ENCODE measurements around the gene THBS4. TPM values are rescaled to one million over a fixed set of nuclear protein-coding genes. Genes with fewer than 3 reads are reported as not detected.

The THBS4 gene
- total and polyA plus RNA-seq, 9 of the 15 experiments (the other 6 are each of a cell fraction or from before 2014, with no cell fraction given): 0.07 to 0.08 TPM; not detected in 7

DNA sequence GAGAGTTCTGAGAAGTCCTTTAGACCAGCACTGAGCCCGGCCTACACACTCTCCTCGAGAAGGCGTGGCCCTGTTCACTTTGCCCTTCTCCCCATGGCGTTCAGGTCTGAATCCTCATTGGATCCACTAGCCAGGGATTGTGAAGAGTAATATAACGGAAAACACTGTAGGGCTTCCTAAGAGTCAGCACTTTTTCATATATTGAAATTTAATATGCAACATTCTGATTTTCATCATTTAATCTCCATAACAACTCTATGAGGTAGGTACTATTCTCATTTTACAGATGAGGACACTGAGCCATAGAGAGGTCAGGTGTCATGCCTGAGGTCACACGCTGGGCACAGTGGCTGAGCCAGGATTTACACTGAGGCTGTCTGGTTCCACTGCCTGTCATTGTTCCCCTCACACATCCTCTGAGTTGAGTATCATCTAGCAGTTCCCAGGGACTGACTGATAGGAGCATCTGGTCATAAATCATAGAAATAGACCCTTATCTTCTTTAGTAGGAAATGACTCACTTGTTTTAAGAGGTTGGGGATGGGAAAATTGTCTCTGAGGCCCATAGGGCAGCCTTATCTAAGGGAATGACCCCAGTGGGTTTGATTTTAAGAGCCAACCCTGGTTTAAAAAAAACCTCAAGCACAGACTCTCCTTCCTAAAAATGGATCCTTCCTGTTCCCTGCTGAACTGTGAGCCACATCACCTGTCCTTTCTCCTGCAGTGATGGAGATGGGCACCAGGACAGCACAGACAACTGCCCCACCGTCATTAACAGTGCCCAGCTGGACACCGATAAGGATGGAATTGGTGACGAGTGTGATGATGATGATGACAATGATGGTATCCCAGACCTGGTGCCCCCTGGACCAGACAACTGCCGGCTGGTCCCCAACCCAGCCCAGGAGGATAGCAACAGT lies 41.2 kb downstream of the THBS4 start (continued):
- 0 out of 2 replicates have a peak, but pooled peaks have one; percentile 44 for TF ChIP-seq MEF2D (tag; conservative IDR thresholded peaks at IDR 0.05; ENCODE audit: low read depth)
- no peak for TF ChIP-seq SMARCA5 (IDR thresholded peaks at IDR 0.05)
- TF ChIP-seq BACH1 (tag; IDR thresholded peaks at IDR 0.05): no peak
- TF ChIP-seq POLR2A (conservative IDR thresholded peaks at IDR 0.05): no peak
- no peak for TF ChIP-seq ZBED1 (IDR thresholded peaks at IDR 0.05)
- 0 out of 2 replicates have a peak, but pooled peaks have one; percentile 32 for TF ChIP-seq NFE2 (IDR thresholded peaks at IDR 0.05; ENCODE audit: low read depth)
- no peak for TF ChIP-seq EP400 (IDR thresholded peaks at IDR 0.05)
- peak; percentile 58 for TF ChIP-seq NCOR1 (IDR thresholded peaks at IDR 0.05)
- TF ChIP-seq PHF20 (IDR thresholded peaks at IDR 0.05; ENCODE audit: partially characterized antibody): no peak
- TF ChIP-seq, protein P1, sequence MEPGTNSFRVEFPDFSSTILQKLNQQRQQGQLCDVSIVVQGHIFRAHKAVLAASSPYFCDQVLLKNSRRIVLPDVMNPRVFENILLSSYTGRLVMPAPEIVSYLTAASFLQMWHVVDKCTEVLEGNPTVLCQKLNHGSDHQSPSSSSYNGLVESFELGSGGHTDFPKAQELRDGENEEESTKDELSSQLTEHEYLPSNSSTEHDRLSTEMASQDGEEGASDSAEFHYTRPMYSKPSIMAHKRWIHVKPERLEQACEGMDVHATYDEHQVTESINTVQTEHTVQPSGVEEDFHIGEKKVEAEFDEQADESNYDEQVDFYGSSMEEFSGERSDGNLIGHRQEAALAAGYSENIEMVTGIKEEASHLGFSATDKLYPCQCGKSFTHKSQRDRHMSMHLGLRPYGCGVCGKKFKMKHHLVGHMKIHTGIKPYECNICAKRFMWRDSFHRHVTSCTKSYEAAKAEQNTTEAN (CRISPR knock-in tag; IDR thresholded peaks at IDR 0.05): no peak
- TF ChIP-seq TBL1XR1 (IDR thresholded peaks at IDR 0.05; ENCODE audit: low read length in 2 of 2): peak in 1 of 2 experiments; percentile 63; a peak in 2 of 4 replicates
- no peak for TF ChIP-seq ZNF445 (CRISPR knock-in tag; IDR thresholded peaks at IDR 0.05; ENCODE audit: low read depth)
- no peak for TF ChIP-seq CCAR2 (IDR thresholded peaks at IDR 0.05; ENCODE audit: low read depth, low read length)
- TF ChIP-seq, protein P2, sequence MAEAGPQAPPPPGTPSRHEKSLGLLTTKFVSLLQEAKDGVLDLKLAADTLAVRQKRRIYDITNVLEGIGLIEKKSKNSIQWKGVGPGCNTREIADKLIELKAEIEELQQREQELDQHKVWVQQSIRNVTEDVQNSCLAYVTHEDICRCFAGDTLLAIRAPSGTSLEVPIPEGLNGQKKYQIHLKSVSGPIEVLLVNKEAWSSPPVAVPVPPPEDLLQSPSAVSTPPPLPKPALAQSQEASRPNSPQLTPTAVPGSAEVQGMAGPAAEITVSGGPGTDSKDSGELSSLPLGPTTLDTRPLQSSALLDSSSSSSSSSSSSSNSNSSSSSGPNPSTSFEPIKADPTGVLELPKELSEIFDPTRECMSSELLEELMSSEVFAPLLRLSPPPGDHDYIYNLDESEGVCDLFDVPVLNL (CRISPR knock-in tag; IDR thresholded peaks at IDR 0.05; ENCODE audit: low read depth): no peak
- TF ChIP-seq PKNOX1 (IDR thresholded peaks at IDR 0.05): peak; percentile 94
- TF ChIP-seq C11orf30 (IDR thresholded peaks at IDR 0.05; ENCODE audit: low read depth): peak; percentile 49; the same call in 1 of the 2 replicates
- no peak for TF ChIP-seq ZC3H4 (CRISPR knock-in tag; IDR thresholded peaks at IDR 0.05; ENCODE audit: borderline replicate concordance)
- TF ChIP-seq POLR2G (IDR thresholded peaks at IDR 0.05; ENCODE audit: low read depth, low read length): no peak
- peak; percentile 82 for TF ChIP-seq SOX6 (IDR thresholded peaks at IDR 0.05)
- TF ChIP-seq SETDB1 (IDR thresholded peaks at IDR 0.05; ENCODE audit: low read length): no peak
- TF ChIP-seq, protein P3, sequence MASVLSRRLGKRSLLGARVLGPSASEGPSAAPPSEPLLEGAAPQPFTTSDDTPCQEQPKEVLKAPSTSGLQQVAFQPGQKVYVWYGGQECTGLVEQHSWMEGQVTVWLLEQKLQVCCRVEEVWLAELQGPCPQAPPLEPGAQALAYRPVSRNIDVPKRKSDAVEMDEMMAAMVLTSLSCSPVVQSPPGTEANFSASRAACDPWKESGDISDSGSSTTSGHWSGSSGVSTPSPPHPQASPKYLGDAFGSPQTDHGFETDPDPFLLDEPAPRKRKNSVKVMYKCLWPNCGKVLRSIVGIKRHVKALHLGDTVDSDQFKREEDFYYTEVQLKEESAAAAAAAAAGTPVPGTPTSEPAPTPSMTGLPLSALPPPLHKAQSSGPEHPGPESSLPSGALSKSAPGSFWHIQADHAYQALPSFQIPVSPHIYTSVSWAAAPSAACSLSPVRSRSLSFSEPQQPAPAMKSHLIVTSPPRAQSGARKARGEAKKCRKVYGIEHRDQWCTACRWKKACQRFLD (CRISPR knock-in tag; IDR thresholded peaks at IDR 0.05): no peak
- peak; percentile 97 for TF ChIP-seq MEIS2 (IDR thresholded peaks at IDR 0.05; ENCODE audit: partially characterized antibody)
- TF ChIP-seq HSF4 (CRISPR knock-in tag; IDR thresholded peaks at IDR 0.05; ENCODE audit: borderline replicate concordance): no peak
- TF ChIP-seq ASH1L (IDR thresholded peaks at IDR 0.05; ENCODE audit: borderline replicate concordance, low read depth, partially characterized antibody): no peak
- no peak for TF ChIP-seq ZC3H11A (IDR thresholded peaks at IDR 0.05; ENCODE audit: low read depth, low read length)
- peak; percentile 83 for TF ChIP-seq CBFA2T3 (IDR thresholded peaks at IDR 0.05)
- TF ChIP-seq KLF16 (IDR thresholded peaks at IDR 0.05): peak; percentile 57
